Stimulated activated CD4-positive, alpha-beta T cell treated with anti-CD3 and anti-CD28 coated beads, Interleukin-4, amount 100 ng/mL, for 48 hours (primary cell): ENCODE results near the gene IRF9.

Experiments used
- DNase-seq, 2 donors: peaks; one replicate each; pipeline ENCODE4 v3.0.0-alpha.2; 2020; ENCODE audit warnings: low read depth in 2 of 2

The IRF9 gene

DNA sequence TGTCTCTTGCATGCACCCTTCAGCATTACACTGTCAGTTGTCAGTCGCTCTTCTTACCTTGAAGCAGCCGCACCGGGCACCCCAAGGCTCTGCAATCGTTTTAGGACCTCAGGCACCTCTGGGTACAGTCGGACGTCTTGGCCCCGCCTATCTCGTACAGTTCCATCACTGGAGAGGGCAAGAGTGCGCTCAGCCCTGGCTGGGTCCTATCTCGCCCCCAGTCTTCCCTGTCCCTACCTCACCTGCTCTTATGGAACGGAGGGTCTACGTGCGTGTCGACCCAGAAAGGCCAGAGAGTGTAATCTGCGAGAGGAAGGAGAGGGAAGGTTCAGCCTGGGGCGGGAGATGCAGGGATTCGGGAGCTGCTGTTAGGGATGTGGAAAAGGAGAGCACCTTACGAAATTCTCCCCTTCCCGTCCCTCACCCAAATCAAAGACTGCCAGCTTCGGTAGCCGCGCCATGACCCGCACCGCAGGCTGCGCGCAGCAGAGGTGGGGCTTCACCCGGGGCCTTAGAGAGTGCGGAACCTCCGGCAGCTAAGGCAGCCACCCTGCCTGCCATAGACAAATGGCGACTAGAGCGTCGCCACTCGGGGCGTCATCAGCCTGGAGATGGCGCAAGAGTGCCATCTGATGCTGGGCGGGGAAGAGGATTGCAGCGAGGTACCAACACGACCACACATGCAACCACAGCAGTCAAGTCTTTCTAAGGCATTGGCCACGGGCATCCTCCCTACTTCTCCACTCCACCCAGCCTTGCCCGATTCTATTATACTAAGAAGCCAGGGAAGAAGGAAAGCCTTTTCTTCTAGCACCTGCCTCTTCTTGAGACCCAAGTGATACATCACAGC, 54.7 kb downstream of the IRF9 start, which contains the start of gene MDP1:
Gene MDP1, minus strand, starts transcription at position 572 of the 850 bp plus-strand sequence. Its CDS starts 111 bp downstream, at position 461.
- DNase-seq = peak; percentile 71 to 79
